Cardiac fibroblast (primary cell): ENCODE measurements around the gene ZNHIT2.

Experiments
- DNase-seq, 2 donors: peaks; one replicate each; pipeline versions ENCODE4 v3.0.0 to v3.0.0-alpha.2; 2010; ENCODE audit warnings: low read depth in 2 of 2
- H3K4me3 ChIP-seq, 2 donors: replicated peaks in 1 of 2; 1 replicate in 1 of 2; 2 replicates in 1 of 2; pipeline ENCODE4 v1.5.1; 2011; ENCODE audit warnings: low read depth in 2 of 2, low read length in 2 of 2, mild to moderate bottlenecking in 2 of 2, moderate library complexity in 1 of 2
- TF ChIP-seq, protein P1 (sequence below): IDR thresholded peaks from one replicate; pipeline ENCODE4 v1.5.1; 2011; ENCODE audit warnings: low read depth, mild to moderate bottlenecking, low read length, inconsistent platforms

ZNHIT2 gene

DNA sequence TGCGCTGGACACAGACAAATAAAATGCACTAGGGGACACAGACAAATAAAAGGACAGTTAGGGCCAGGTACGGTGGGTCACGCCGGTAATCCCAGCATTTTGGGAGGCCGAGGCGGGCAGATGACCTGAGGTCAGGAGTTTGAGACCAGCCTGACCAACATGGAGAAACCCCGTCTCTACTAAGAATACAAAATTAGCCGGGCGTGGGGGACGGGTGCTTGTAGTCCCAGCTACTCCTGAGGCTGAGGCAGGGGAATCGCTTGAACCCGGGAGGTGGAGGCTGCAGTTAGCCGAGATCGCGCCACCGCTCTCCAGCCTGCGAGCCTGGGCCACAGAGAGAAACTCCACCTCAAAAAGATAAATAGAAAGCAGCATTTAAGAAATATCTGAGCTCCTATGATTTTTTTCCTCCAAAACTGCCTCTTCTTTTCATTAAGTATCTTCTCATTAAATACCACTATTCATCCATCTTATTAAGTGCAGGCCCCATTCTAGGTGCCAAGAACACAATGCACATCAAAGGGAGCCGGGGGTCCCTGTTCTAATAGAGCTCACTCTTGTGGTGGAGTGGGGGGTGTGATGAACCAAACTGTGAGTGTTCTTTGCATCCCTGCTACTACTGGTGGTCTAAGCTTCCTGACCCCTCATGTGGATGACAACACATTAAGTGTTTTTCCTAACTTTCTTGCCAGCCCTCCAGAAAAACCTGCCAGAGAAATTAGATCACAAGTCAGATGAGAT is 766 bp upstream of the ZNHIT2 start:
- no peak overlapping the region for H3K4me3 ChIP-seq
- no peak for DNase-seq
- TF ChIP-seq, protein P1, sequence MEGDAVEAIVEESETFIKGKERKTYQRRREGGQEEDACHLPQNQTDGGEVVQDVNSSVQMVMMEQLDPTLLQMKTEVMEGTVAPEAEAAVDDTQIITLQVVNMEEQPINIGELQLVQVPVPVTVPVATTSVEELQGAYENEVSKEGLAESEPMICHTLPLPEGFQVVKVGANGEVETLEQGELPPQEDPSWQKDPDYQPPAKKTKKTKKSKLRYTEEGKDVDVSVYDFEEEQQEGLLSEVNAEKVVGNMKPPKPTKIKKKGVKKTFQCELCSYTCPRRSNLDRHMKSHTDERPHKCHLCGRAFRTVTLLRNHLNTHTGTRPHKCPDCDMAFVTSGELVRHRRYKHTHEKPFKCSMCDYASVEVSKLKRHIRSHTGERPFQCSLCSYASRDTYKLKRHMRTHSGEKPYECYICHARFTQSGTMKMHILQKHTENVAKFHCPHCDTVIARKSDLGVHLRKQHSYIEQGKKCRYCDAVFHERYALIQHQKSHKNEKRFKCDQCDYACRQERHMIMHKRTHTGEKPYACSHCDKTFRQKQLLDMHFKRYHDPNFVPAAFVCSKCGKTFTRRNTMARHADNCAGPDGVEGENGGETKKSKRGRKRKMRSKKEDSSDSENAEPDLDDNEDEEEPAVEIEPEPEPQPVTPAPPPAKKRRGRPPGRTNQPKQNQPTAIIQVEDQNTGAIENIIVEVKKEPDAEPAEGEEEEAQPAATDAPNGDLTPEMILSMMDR, result no peak

DNA sequence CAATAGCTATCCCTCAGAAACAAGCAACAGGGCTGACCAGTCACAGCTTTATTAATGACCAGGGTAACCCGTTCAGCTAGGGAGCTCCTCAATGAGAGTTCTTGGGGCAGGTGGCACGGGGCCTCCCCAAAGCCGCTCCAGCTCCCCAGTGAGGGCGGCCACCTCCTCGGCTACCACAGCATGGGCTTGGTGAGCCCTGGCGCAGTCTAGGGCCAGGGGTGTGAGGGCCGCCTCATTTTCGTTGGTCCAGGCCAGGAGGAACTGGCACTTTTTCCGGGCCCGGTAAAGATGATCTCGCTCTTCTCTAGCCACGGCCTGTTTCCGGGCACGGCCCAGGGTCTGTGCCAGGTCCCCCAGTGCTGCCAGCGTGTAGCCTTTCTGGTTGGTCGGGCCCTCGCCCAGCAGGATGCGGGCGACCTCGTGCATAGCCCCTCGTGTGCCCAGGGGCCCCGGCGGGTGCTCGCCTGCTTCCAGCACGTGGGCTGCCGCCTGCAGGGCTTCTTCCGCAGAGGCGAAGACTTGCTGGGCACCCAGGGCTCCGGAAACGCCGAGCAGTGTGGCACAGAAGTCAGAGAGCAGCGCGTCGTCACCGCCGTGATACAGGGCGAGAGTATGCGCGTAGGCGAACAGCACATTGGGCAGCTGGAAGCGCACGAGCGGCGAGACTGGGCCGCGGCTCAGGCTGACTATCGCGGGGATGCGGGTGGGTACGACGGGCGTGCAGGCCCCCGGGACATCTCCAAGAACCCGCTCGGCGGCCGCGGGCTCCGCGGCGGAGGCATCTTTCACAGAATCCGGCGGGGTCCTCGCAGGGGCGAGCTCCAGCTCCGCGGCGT is 913 bp downstream of the ZNHIT2 start:
- DNase-seq, result peak; percentile 54 to 57
- TF ChIP-seq, protein P1, result no peak
- peak overlapping the region; percentile 92 to 95 for H3K4me3 ChIP-seq

DNA sequence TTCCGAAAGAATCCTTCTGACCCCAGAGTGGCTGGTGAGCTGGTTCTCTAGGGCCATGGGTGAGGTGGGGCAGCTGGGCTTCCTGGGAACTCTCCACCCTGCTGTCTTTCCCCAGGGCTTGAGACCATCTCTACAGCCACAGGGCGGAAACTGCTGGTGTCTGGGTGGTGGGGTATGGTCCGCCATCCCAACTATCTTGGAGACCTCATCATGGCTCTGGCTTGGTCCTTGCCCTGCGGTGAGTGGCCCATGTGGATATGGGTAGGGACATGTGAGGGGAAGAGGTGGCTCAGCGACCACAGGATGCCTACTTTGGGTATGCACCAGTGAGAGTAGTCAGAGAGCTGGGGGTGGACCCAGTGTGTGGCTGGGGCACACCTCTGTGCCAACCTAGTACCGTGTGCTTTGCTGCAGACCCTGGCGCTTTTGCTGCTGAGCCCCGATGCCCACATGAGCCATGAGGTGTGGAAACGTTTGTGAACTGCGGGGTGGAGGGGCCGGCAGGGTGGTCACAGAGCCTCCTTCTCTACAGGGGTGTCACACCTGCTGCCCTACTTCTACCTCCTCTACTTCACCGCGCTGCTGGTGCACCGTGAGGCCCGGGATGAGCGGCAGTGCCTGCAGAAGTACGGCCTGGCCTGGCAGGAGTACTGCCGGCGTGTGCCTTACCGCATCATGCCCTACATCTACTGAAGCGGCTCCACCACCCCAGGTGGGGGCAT is 2.0 kb downstream of the ZNHIT2 start:
- DNase-seq, result no peak
- no peak overlapping the region for H3K4me3 ChIP-seq
- TF ChIP-seq, protein P1, result no peak

DNA sequence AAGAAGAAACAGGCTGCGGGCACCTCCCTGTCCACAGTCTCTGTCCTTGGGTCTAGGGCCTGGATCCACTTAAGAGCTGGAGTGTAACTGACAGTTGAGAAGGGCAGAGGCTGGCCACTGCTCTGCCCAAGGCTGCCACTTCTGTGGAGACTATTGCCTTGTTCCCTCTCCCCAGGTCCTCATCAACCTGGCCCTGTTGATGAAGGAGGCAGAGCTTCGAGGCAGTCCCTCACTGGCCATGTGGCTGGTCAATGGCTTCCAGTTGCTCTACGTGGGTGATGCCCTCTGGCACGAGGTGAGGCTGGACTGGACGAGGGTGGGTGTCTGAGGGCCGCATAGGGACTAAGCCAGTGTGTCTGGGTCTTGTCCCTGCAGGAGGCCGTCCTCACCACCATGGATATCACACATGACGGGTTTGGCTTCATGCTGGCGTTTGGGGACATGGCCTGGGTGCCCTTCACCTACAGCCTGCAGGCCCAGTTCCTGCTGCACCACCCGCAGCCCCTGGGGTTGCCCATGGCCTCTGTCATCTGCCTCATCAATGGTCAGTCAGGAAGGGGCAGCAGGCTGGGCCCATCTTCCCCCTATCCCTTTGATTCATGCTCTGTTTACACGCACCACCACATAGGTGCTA is 2.8 kb downstream of the ZNHIT2 start:
- TF ChIP-seq, protein P1, result no peak
- DNase-seq, result no peak
- no peak overlapping the region for H3K4me3 ChIP-seq

DNA sequence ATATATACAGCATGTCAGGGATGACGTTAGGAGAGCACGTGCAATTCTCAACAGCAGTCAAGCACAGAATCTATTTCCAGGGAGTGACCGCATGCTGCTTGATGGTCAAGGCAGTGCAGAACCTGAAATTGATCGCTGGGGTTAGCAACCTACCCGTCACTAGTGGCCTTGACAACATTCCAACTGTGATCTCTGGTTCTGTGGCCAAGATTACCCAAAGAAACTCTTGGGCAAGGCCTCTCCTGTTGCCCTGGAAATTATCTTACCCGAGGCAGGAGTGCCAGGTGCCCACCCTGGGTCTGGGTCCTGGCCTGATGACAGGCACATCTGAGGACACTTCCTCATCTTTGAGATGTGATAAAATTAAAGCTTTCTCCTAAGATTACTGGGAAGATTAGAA is 3.7 kb downstream of the ZNHIT2 start:
- no peak for DNase-seq
- TF ChIP-seq, protein P1, result no peak
- H3K4me3 ChIP-seq, result no peak overlapping the region

DNA sequence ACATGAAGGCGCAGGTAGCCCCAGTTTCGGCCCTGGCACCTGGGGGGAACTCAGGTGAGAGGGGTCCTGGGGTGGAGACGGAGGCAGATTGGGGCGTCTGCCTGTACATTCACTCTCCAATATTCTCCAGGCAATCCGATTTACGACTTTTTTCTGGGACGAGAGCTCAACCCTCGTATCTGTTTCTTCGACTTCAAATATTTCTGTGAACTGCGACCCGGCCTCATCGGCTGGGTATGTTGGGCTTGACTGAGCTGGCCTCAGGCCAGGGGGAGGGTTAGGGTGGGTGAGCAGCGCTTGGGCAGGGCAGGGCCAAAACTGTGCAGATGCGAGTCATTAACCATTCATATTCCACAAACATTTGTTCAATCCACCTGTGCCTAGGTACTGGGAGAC is 4.1 kb downstream of the ZNHIT2 start:
- TF ChIP-seq, protein P1, result no peak
- DNase-seq, result no peak
- peak overlapping the region in 1 of 2 donors; percentile 41 for H3K4me3 ChIP-seq
